ENCODE results near the gene ACVR2B. TPM values are rescaled to one million over a fixed set of nuclear protein-coding genes. Genes with fewer than 3 reads are reported as not detected.
"Not testable (repeated sequence)": the region's sequence is repeated elsewhere in the genome, so short reads cannot be mapped to it uniquely, and the experiment has no call there.

The ACVR2B gene
- total RNA-seq, 1 experiment from 2014 or later: 1.8 TPM

- H4K20me1 ChIP-seq (ENCODE audit: low read length); H3K9me2 ChIP-seq (replicated peaks; ENCODE audit: low read length); H3K79me2 ChIP-seq (ENCODE audit: low read length); H3K9ac ChIP-seq (ENCODE audit: low read length); H3K4me3 ChIP-seq (ENCODE audit: low read length); H3K27ac ChIP-seq (ENCODE audit: low read length); ATAC-seq; H2AFZ ChIP-seq (ENCODE audit: low read length); H3K9me3 ChIP-seq (ENCODE audit: low read length); BruUV-seq (replicated peaks); H3K4me1 ChIP-seq (ENCODE audit: insufficient read depth, low read length); H3K36me3 ChIP-seq (ENCODE audit: low read depth, low read length); POLR2A ChIA-PET (ENCODE audit: unreplicated experiment); H3F3A ChIP-seq (ENCODE audit: low read length, unreplicated experiment); H3K4me2 ChIP-seq (ENCODE audit: low read length); CTCF ChIA-PET; intact Hi-C loops (cut with micrococcal nuclease); DNase-seq; H3K27me3 ChIP-seq (ENCODE audit: low read length): not testable (repeated sequence)
These were observed 10.5 kb upstream of the ACVR2B start for GRCh38 chr3:38443205-38443604.

- no TSS peak for BruUV-seq (replicated peaks)
- Histone ChIP-seq H3K9me3 (ENCODE audit: low read length) (no peaks in the 10 kb centered on the region; the same call in 1 of the 2 replicates), H3F3A (ENCODE audit: low read length, unreplicated experiment) (no peaks in the 10 kb centered on the region), H3K4me1 (ENCODE audit: insufficient read depth, low read length) (no peaks in the 10 kb centered on the region), H3K27me3 (ENCODE audit: low read length) (no peaks in the 10 kb centered on the region), H3K4me3 (ENCODE audit: low read length) (no peak overlapping the region), H4K20me1 (ENCODE audit: low read length) (no peaks in the 10 kb centered on the region), H3K79me2 (ENCODE audit: low read length) (no peaks in the 10 kb centered on the region), H3K9ac (ENCODE audit: low read length) (no peak overlapping the region), H3K27ac (ENCODE audit: low read length) (no peak overlapping the region), H3K9me2 (replicated peaks; ENCODE audit: low read length) (no peaks in the 10 kb centered on the region), H3K4me2 (ENCODE audit: low read length) (no peak overlapping the region), H3K36me3 (ENCODE audit: low read depth, low read length) (no peaks in the 10 kb centered on the region), H2AFZ (ENCODE audit: low read length) (no peak overlapping the region)
- DNase-seq: no peak
- ChIA-PET CTCF (no interaction called here), POLR2A (ENCODE audit: unreplicated experiment) (no interaction called here)
- no peak for TF ChIP-seq CTCF (conservative IDR thresholded peaks at IDR 0.05; ENCODE audit: low read depth, low read length)
- no peak for TF ChIP-seq EZH2 (IDR thresholded peaks at IDR 0.05; ENCODE audit: low read length, unreplicated experiment)
- TF ChIP-seq EZH2phosphoT487 (IDR thresholded peaks at IDR 0.05; ENCODE audit: borderline replicate concordance, low read length): no peak
- no peak for ATAC-seq
- intact Hi-C loops (cut with micrococcal nuclease): no loop called here
These were observed 7.5 kb upstream of the ACVR2B start for GRCh38 chr3:38446085-38446686.

GRCh38 chr3:38446812-38447211 lies 6.9 kb upstream of the ACVR2B start:
- CTCF ChIA-PET: no interaction called here
- no TSS peak for BruUV-seq (replicated peaks)
- Histone ChIP-seq H3K36me3 (ENCODE audit: low read depth, low read length) (no peaks in the 10 kb centered on the region), H2AFZ (ENCODE audit: low read length) (no peak overlapping the region), H3K9me2 (replicated peaks; ENCODE audit: low read length) (no peaks in the 10 kb centered on the region), H3K9me3 (ENCODE audit: low read length) (no peaks in the 10 kb centered on the region; the same call in 1 of the 2 replicates), H3K4me2 (ENCODE audit: low read length) (no peak overlapping the region), H3K27ac (ENCODE audit: low read length) (no peak overlapping the region), H4K20me1 (ENCODE audit: low read length) (no peaks in the 10 kb centered on the region), H3K4me1 (ENCODE audit: insufficient read depth, low read length) (no peaks in the 10 kb centered on the region), H3K79me2 (ENCODE audit: low read length) (no peaks in the 10 kb centered on the region), H3F3A (ENCODE audit: low read length, unreplicated experiment) (no peaks in the 10 kb centered on the region), H3K27me3 (ENCODE audit: low read length) (no peaks in the 10 kb centered on the region), H3K9ac (ENCODE audit: low read length) (no peak overlapping the region), H3K4me3 (ENCODE audit: low read length) (no peak overlapping the region)
- intact Hi-C loops (cut with micrococcal nuclease): no loop called here
- POLR2A ChIA-PET (ENCODE audit: unreplicated experiment): no interaction called here
- ATAC-seq: no peak
- no peak for TF ChIP-seq EZH2phosphoT487 (IDR thresholded peaks at IDR 0.05; ENCODE audit: borderline replicate concordance, low read length)
- no peak for TF ChIP-seq EZH2 (IDR thresholded peaks at IDR 0.05; ENCODE audit: low read length, unreplicated experiment)
- no peak for TF ChIP-seq CTCF (conservative IDR thresholded peaks at IDR 0.05; ENCODE audit: low read depth, low read length)
- DNase-seq: no peak

All from PC-3 (cell line).